ENCODE data around the gene PEX7. TPM values are rescaled to one million over a fixed set of nuclear protein-coding genes. Genes with fewer than 3 reads are reported as not detected.

PEX7 gene
- total and polyA plus RNA-seq, 2 of the 8 experiments (the other 6 are each of a cell fraction or from before 2014, with no cell fraction given): 6.4 to 11.0 TPM

- H2AFZ ChIP-seq (ENCODE audit: low read length): no peak overlapping the region
- no peaks in the 10 kb centered on the region for H3K79me1 ChIP-seq (ENCODE audit: low read depth, low read length)
- no peak overlapping the region for H3K14ac ChIP-seq (ENCODE audit: insufficient read length)
- H2BK120ac ChIP-seq (replicated peaks; ENCODE audit: low read depth, low read length): no peak overlapping the region
- no peak for DNase-seq (ENCODE audit: low read depth in 1 of 2, low spot score in 2 of 2)
- no peaks in the 10 kb centered on the region for H3K79me2 ChIP-seq (ENCODE audit: control insufficient read depth in 1 of 2, insufficient read depth in 2 of 2, low read length in 2 of 2)
- no peaks in the 10 kb centered on the region for H3K9me3 ChIP-seq (ENCODE audit: insufficient read depth in 2 of 2, low read depth in 1 of 2, low read length in 1 of 2)
- H2BK15ac ChIP-seq (ENCODE audit: low read length): no peak overlapping the region
- no peaks in the 10 kb centered on the region for H3K4me1 ChIP-seq (replicated peaks in 1 of 4; ENCODE audit: control insufficient read depth in 3 of 4, insufficient read depth in 4 of 4, low read length in 3 of 4)
- H3K27ac ChIP-seq (ENCODE audit: low read depth, low read length): no peak overlapping the region
- no peak overlapping the region for H4K5ac ChIP-seq (ENCODE audit: insufficient read length, low read depth, low read length)
- no peaks in the 10 kb centered on the region for H4K20me1 ChIP-seq (replicated peaks in 1 of 2; ENCODE audit: control insufficient read depth in 1 of 2, insufficient read depth in 2 of 2, low read length in 2 of 2)
- no peak overlapping the region for H3K4me3 ChIP-seq (ENCODE audit: extremely low read depth in 1 of 4, insufficient read depth in 2 of 4, low read depth in 3 of 4, low read length in 4 of 4)
- no peak overlapping the region for H3K18ac ChIP-seq (ENCODE audit: extremely low read depth, low read length)
- POLR2A ChIA-PET (ENCODE audit: partially characterized antibody): no interaction called here
- H4K91ac ChIP-seq (replicated peaks; ENCODE audit: insufficient read length, low read length): no peak overlapping the region
- no peak overlapping the region for H2BK12ac ChIP-seq (ENCODE audit: low read depth, low read length)
- WGBS, 2 experiments (ENCODE audit: extremely low coverage in 1 of 2, insufficient coverage in 1 of 2, insufficient read length in 1 of 2, insufficient replicate concordance in 2 of 2, low coverage in 1 of 2, low lambda C conversion rate in 2 of 2, missing lambda C conversion rate in 1 of 2): 89% methylated on average over 4 of the region's 4 CpGs; no CpG with 5 or more reads in 1 of the 2 experiments
- no peak overlapping the region for H3K4me2 ChIP-seq (ENCODE audit: insufficient read depth in 1 of 2, low read depth in 2 of 2, low read length in 2 of 2)
- H3K23me2 ChIP-seq (ENCODE audit: low read depth, low read length): no peaks in the 10 kb centered on the region
- H2AK5ac ChIP-seq (ENCODE audit: low read depth, low read length): no peak overlapping the region
- no peak overlapping the region for H3K9ac ChIP-seq (replicated peaks in 1 of 4; ENCODE audit: extremely low read depth in 1 of 4, low read depth in 3 of 4, low read length in 3 of 4)
- no peak for FAIRE-seq
- H3K4ac ChIP-seq (replicated peaks; ENCODE audit: insufficient read length, low read depth, low read length): no peak overlapping the region
- CTCF ChIA-PET (ENCODE audit: partially characterized antibody): interaction anchor here (0.7 to 1.0 kb wide), 3 partner anchors 9 to 54 kb away, joined by 3 to 5 read pairs (median 4); partner anchors contain the start of gene SLC35D3
- no peaks in the 10 kb centered on the region for H3K27me3 ChIP-seq (replicated peaks in 1 of 4; ENCODE audit: control insufficient read depth in 3 of 4, extremely low read depth in 1 of 4, insufficient read depth in 3 of 4, low read length in 3 of 4)
- H3K36me3 ChIP-seq (ENCODE audit: control insufficient read depth in 2 of 4, insufficient read depth in 4 of 4, low read length in 3 of 4): peaks cover 0 to 5% (median 0%) of the 10 kb centered on the region in 4 experiments; a peak in 1 of 8 replicates
- no peak overlapping the region for H2BK5ac ChIP-seq (ENCODE audit: low read depth, low read length)
- no peak overlapping the region for H3K23ac ChIP-seq (ENCODE audit: insufficient read length)
- H4K8ac ChIP-seq (ENCODE audit: extremely low read depth, insufficient read depth, low read length): no peak overlapping the region
- H2BK20ac ChIP-seq (ENCODE audit: low read length): no peak overlapping the region
- H3K56ac ChIP-seq (replicated peaks; ENCODE audit: insufficient read length, low read depth, low read length): no peak overlapping the region
- TF ChIP-seq POLR2A (IDR thresholded peaks at IDR 0.05; ENCODE audit: control extremely low read depth in 1 of 2, low read depth in 2 of 2, low read length in 2 of 2) (no peak), POU5F1 (IDR thresholded peaks at IDR 0.05; ENCODE audit: low read depth, low read length) (no peak), ATF2 (IDR thresholded peaks at IDR 0.05; ENCODE audit: low read length) (no peak), HDAC2 (IDR thresholded peaks at IDR 0.05; ENCODE audit: borderline replicate concordance in 1 of 2, low read depth in 2 of 2, low read length in 2 of 2) (no peak), CBX5 (IDR thresholded peaks at IDR 0.05; ENCODE audit: low read depth, low read length) (no peak)
Measured at GRCh38 chr6:136866872-136867416, 44.6 kb downstream of the PEX7 start.

Measured in H1 (cell line).